T-helper 17 cell (primary cell): Measurements from ENCODE around the gene PER2. TPM values are rescaled to one million over a fixed set of nuclear protein-coding genes. Genes with fewer than 3 reads are reported as not detected.

Experiments
- ATAC-seq: fragments of 150-1000 bp; cut with Tn5 transposase; 2 replicates; pipeline ENCODE4 v1.10.0; 2021; ENCODE audit warnings: mild to moderate bottlenecking, moderate library complexity
- DNase-seq, 3 donors: peaks; one replicate each; pipeline versions ENCODE4 v3.0.0 to v3.0.0-alpha.2; 2020 to 2021
- H3K9me3 ChIP-seq: one replicate; pipeline ENCODE4 v1.7.0; 2013; ENCODE audit warnings: low read length, mild to moderate bottlenecking; ENCODE audit not compliant: control insufficient read depth, poor library complexity, severe bottlenecking
- H3K27ac Mint-ChIP-seq: one replicate; pipeline ENCODE4 v1.8.0; 2022; ENCODE audit warnings: mild to moderate bottlenecking, moderate library complexity, mixed read lengths
- H3K27me3 Mint-ChIP-seq: one replicate; pipeline ENCODE4 v1.8.0; 2022; ENCODE audit warnings: mixed read lengths
- H3K36me3 Mint-ChIP-seq: one replicate; pipeline ENCODE4 v1.8.0; 2022; ENCODE audit warnings: low read depth, mixed read lengths
- H3K4me1 Mint-ChIP-seq: one replicate; pipeline ENCODE4 v1.8.0; 2022; ENCODE audit warnings: mild to moderate bottlenecking, mixed read lengths
- H3K4me3 Mint-ChIP-seq: one replicate; pipeline ENCODE4 v1.8.0; 2022; ENCODE audit warnings: mild to moderate bottlenecking, moderate library complexity, mixed read lengths
- total RNA-seq, 4 donors: library from RNA in 2 of 4; stranded (reverse) in 2 of 4; gene quantifications; one replicate each; pipeline ENCODE4 v1.2.3 and lab custom pipeline; 2022 to 2026

The PER2 gene
- total RNA-seq, 2 donors from 2014 or later = 40.7 to 40.8 TPM

DNA sequence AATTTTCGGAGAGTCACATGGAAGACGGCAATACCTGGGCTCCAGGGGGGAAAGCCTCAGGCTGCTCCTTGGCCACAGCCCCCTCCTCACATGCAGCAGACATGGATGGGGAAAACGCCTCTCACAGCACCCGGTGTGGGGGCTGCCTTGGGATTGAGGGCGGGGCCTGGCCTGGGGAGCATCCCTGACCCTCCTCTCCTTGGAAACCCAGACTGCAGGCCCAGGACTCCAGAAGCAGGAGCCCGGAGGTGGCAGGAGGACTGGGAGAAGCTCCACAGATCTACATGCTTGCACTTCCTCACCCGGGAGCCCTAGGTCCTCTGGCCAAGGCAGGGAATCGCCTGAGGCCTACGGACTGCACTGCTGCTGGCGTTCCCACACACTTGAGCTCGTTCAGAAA, 36.4 kb downstream of the PER2 start:
- Mint-ChIP-seq H3K27me3 (no peaks in the 10 kb centered on the region), H3K27ac (no peak overlapping the region), H3K4me1 (no peaks in the 10 kb centered on the region), H3K36me3 (no peaks in the 10 kb centered on the region), H3K4me3 (no peak overlapping the region)
- ATAC-seq (no peak), DNase-seq (no peak)
- no peaks in the 10 kb centered on the region for H3K9me3 ChIP-seq

DNA sequence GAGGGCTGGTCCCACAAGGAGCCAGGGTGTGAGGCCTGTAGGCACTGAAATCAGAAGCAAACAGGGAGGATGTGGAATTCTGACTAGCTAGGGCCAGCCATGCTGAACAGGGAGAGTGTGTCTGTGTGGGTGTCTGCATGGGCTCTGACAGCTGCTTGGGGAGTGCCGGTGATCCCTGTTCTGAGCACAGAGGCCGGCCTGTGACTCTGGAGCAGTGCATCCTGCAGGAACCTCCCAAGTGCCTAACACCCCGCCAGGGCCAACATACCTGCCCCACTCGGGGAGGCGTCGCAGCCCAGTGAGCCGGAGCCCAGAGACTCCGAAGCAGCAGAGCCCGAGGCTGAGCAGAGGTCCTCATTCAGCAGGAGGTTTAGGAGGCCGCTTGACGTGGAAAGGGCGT, 37.1 kb downstream of the PER2 start:
- H3K4me1 Mint-ChIP-seq = no peaks in the 10 kb centered on the region
- no peaks in the 10 kb centered on the region for H3K36me3 Mint-ChIP-seq

DNA sequence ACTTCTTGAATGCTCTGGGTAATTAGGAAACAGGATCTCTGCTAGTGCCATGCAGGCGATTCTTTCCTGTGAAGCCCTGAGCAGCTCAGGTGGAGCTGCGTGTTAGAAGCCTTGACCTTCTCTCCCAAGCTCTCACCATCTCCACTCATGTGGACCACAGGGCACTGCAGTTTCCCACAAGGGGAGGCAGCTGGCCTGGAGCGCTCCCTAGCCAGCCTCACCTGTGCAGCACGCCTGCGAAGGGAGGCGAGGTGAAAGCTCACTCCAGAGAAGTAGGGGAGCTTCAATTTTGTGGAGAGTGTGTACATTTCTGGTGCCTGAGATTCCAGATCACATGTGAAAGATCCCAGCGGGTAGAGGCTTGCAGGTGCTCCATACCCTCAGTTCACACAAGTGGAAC, 37.5 kb downstream of the PER2 start:
- no peaks in the 10 kb centered on the region for H3K4me1 Mint-ChIP-seq
- no peaks in the 10 kb centered on the region for H3K36me3 Mint-ChIP-seq
- no peak overlapping the region for H3K4me3 Mint-ChIP-seq
- no peaks in the 10 kb centered on the region for H3K9me3 ChIP-seq
- H3K27ac Mint-ChIP-seq = no peak overlapping the region
- H3K27me3 Mint-ChIP-seq = no peaks in the 10 kb centered on the region
- ATAC-seq (no peak), DNase-seq (no peak)

More for the DNA sequence above, 37.1 kb downstream of the PER2 start:
- H3K9me3 ChIP-seq = no peaks in the 10 kb centered on the region
- H3K27me3 Mint-ChIP-seq = no peaks in the 10 kb centered on the region
- no peak overlapping the region for H3K4me3 Mint-ChIP-seq
- no peak for DNase-seq
- ATAC-seq = no peak
- no peak overlapping the region for H3K27ac Mint-ChIP-seq

DNA sequence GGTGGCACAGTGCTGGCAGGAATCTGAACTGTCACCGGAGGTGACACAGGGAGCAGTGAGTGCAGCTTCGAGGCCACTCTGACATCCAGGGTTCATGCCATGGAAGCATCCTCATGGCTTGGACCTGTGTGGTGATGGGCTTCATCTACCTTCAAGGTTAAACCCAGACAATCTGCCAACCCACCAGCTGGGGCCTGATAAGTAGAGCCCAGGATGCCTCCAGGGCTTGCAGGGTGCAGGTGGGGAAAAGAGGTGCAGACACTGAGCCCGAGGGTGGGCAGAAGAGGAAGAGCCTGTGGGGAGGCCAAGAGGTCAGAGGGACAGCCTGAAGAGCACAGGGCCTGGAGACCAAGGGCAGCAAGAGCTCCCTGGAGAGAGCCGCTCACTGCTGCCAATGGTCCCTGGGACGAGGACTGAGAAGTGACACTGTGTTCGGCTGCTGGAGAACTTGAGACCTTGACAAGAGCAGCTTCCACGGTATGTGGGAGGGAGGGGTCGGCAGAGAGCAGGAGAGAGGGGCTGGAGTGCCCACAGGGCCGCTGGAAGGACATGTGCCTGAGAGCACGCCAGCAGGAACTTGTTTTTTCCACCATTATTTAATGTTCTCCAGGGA, 40.5 kb downstream of the PER2 start:
- H3K9me3 ChIP-seq = no peaks in the 10 kb centered on the region
- DNase-seq = no peak
- Mint-ChIP-seq H3K27ac (peak overlapping the region; percentile 9), H3K36me3 (no peaks in the 10 kb centered on the region), H3K4me3 (no peak overlapping the region), H3K27me3 (no peaks in the 10 kb centered on the region), H3K4me1 (no peaks in the 10 kb centered on the region)
- no peak for ATAC-seq

DNA sequence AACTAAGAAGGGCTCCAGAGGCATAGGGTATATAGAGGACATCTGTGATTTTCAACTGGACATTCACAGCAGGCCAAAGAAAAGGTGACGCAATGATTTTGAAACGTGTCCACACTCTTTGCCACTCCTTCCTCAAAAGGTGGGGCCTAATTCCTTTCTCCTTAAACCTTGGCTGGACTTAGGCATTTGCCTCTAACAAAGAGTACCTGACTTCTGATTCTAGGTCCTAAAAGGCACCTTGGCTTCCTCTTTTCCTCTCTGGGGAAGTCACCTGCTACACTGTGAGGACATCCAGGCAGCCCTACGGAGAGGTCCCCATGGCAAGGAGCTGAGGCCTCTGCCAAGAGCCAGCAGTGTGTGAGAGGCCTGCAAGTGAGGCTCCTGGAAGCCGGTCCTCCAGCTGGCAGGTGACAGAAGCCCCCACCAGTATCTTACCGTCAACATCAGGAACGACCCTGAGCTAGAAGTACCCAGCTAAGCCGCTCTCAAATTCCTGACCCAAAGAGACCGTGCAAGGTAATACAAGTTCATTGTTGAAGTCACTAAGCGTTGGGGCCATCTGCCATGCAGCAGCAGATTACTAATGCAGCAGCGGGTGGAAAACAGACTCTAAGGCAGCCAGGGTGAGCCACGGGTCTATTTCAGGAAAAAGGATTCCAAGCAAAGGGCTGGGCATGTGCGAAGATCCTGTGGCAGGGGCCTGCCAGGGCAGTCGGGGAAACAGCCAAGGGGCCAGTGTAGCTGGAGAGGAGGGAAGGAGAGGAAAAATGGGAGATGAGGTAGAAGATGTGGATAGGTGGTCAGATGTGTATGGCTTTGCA, 41.2 kb downstream of the PER2 start:
- H3K36me3 Mint-ChIP-seq = no peaks in the 10 kb centered on the region
- peaks cover 2% of the 10 kb centered on the region for H3K4me1 Mint-ChIP-seq
- H3K27ac Mint-ChIP-seq = peak overlapping the region; percentile 9
- H3K4me3 Mint-ChIP-seq = no peak overlapping the region
- ATAC-seq (no peak), DNase-seq (no peak)
- H3K9me3 ChIP-seq = no peaks in the 10 kb centered on the region
- H3K27me3 Mint-ChIP-seq = no peaks in the 10 kb centered on the region

DNA sequence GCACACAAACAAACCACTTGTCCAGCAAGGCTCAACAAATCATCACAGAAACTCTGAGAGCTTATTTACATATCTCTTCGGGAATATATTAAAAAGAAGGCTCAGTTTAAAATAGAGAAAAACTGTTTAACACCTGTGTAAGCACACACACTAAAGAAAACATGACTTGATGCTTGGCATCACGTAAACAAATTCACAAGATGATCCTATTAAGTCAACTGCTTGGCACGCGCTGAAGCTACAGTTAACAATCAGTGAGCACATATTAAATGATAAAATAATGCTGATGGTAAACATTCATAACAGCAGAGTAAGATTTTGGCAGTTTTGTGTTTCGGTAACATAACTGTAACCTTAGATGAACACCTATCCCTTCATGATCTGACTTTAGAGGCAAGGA, 44.3 kb downstream of the PER2 start:
- H3K36me3 Mint-ChIP-seq = peaks cover 2% of the 10 kb centered on the region
- H3K27ac Mint-ChIP-seq = no peak overlapping the region
- ATAC-seq = no peak
- H3K9me3 ChIP-seq = no peaks in the 10 kb centered on the region
- no peak for DNase-seq
- no peaks in the 10 kb centered on the region for H3K27me3 Mint-ChIP-seq
- no peak overlapping the region for H3K4me3 Mint-ChIP-seq
- peaks cover 13% of the 10 kb centered on the region for H3K4me1 Mint-ChIP-seq

DNA sequence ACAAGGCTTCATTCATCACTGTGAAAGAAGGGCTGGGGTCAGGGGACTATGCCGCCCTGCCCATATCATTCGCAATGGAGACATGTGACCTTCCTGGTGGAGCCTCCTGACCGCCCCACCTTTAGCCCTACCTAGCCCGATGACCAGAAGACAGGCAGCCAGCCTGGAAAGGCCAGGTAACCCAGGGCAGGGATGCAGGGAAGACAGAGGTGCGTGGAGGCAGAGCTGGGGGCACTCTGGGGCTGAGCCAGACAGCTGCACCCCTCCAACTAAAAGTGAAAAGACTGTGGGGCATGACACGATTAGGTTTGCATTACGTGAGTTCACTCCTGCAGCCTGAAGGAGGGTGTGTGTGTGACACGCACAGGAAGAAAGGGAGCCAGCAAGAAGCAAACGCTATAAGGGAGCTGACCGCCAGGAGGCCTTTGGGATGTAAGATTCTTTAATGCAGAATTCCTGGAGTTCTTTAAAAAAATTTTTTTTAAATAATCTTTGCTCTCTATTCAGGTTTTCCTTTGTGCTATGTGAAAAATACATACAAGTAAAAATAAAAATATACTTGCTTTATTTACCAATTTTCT, 44.8 kb downstream of the PER2 start:
- DNase-seq = no peak
- no peaks in the 10 kb centered on the region for H3K9me3 ChIP-seq
- H3K36me3 Mint-ChIP-seq = peaks cover 2% of the 10 kb centered on the region
- ATAC-seq = no peak
- H3K27ac Mint-ChIP-seq = peak overlapping the region; percentile 47
- no peaks in the 10 kb centered on the region for H3K27me3 Mint-ChIP-seq
- H3K4me3 Mint-ChIP-seq = no peak overlapping the region
- H3K4me1 Mint-ChIP-seq = peaks cover 13% of the 10 kb centered on the region

DNA sequence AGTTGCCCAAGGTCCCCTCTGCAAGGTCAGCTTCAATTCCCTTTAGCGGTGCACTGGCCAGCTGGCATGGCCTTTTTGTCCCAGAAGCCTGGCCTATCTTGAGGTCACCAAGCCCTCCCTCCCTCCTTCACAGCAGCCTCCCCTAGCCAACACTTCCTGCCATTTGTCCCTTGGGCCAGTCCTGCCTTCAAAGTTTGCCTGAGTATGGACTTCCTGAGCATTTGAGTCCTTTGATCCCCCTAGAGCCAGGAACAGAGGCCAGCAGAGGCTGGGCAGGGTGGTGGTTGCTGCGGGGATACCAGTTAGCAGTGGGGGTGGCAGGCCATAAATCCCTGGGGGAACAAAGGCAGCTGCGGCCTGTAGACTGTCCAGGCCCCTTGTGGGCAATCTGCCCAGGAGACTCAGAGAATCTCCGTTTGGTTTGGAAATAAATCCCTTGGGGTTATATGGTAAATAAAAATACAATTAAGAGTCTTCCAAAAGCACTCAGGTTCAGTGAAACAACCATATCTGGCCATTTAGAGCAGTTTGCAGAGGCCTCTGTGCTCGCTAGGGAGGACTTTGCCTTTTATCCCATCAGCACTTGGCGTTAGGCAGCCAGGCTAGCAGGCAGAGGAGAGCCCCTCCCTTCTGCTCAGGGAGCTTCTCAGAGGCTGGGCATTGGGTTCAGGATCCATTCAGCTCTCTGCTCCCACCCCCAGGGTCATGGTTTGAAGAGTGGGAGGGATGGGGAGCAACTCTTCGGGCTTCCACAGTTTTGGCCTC, 45.5 kb downstream of the PER2 start:
- no peaks in the 10 kb centered on the region for H3K9me3 ChIP-seq
- H3K4me3 Mint-ChIP-seq = no peak overlapping the region
- ATAC-seq (no peak), DNase-seq (no peak)
- H3K27ac Mint-ChIP-seq = peak overlapping the region; percentile 47
- peaks cover 13% of the 10 kb centered on the region for H3K4me1 Mint-ChIP-seq
- no peaks in the 10 kb centered on the region for H3K27me3 Mint-ChIP-seq
- H3K36me3 Mint-ChIP-seq = peaks cover 2% of the 10 kb centered on the region

DNA sequence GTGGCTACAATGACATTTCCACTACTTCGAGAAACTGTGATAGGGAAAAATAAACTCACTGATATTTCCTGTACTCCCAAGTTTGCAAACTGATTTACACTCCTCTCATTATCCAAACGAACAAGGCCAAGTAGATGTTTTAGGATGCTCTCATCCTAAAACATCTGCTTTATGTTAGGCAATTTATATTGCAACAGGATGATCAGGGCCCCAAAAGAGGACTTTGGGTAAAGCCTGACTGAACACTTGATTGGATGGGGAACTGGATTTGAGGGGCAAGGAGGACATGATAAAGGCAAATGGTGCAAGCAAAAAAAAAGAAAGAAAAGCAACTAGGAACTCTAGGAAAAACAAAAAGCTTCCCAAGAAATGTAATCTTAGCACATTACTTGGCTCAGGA, 46.4 kb downstream of the PER2 start:
- Mint-ChIP-seq H3K27ac (peak overlapping the region; percentile 47), H3K4me3 (peak overlapping the region; percentile 57), H3K4me1 (peaks cover 15% of the 10 kb centered on the region), H3K36me3 (peaks cover 2% of the 10 kb centered on the region), H3K27me3 (no peaks in the 10 kb centered on the region)
- H3K9me3 ChIP-seq = no peaks in the 10 kb centered on the region
- ATAC-seq (no peak), DNase-seq (no peak)

DNA sequence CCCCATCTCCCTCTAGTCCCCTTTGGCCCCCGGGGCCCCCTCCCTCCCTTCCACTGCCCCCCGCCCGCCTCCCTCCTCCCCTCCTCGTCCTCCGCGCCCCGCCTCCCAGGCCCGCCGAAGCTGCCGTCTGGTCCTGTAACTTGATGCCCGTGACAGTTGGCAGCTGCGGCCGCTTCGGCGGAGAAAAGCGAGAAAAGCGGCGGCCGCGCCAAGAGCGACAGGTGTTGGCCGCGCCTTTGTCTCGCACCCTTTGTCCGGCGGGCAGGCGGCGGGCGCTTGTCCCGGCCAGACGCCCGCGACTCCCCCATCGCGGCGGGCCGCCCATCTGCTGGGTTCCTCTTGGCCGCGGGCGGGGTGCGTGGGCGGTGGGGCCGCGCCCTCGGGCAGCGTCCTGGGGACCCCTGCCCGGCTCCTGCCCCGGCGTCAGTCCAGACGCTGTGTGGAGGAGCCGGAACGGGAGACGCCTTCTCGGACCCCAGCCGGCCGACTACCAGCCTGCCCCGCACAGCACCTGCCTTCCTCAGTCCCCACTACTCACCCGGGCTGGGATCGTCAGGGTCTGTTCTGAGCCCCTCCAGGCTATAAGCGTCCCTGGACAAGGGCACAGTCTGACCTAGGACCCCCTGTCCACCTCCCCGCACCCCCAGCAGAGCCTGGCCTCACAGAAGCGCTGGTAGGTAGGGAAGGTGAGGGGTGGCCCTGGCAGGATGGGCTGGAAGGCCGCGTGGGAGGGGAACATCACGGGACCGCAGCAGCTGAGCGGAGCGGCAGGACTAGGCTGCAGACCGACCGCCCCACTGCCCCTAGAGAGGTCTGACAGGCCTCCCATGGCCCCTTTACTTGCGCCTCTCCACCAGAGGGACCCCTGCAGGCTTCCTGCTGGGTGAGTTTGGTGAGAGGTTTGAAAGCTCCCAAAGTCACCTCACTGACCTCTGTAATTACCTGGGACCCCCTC, 47.4 kb downstream of the PER2 start:
- DNase-seq = peak in 1 of 3 donors; percentile 25
- peaks cover 15% of the 10 kb centered on the region for H3K4me1 Mint-ChIP-seq
- H3K4me3 Mint-ChIP-seq = peak overlapping the region; percentile 93
- H3K27ac Mint-ChIP-seq = no peak overlapping the region
- ATAC-seq = no peak
- peaks cover 4% of the 10 kb centered on the region for H3K27me3 Mint-ChIP-seq
- no peaks in the 10 kb centered on the region for H3K9me3 ChIP-seq
- peaks cover 2% of the 10 kb centered on the region for H3K36me3 Mint-ChIP-seq

DNA sequence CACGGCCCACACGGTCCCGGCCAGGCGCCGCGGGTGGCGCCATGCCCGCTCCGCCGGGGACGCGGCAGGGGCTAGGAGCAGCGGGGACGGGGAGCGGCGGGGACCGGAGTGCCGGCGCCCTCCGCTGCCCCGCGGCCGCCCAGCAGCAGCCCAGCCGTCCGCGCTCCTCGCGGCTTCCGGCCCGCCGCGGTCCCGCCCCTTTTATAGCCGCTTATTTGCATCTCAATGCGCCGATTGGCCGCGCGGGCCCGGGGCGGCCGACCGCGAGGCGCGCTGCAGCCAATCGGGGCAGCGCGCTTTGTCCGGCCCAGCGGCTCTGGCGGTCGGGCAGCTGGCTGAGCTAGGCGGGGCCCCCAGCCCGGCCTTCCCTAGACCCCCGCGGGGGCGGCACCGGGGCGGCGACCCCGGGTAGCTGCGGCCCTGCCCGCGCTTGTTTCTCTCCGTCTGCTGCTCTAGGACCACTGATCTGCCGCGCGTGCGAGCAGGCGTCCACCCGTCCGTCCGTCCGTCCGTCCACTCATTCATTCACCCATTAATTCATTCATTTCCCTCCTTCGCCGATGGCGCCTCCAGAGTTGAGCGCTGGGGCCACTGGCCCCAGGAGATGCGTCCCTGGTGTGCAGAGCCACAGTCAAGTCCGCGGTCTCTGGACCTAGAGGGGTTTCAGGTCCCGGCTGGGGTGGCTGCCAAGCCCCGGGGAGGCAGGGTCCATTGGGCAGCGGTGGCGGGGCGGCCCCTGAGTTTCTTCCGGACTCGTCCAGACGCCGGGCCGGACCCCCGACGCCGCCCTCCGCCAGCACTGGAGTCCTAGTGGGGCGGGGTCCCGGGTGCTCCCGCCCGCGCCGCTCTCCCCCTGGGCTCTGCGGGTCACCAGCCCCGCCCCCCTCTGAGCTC, 48.3 kb downstream of the PER2 start, which contains the start of gene HES6:
Gene HES6, minus strand, starts transcription at position 176 of the 894 bp plus-strand sequence. Its CDS starts 133 bp downstream, at position 43.
- peak within 1 kb of the TSS; percentile 93 for H3K4me3 Mint-ChIP-seq
- peak; percentile 51 to 71 (median 69) for DNase-seq
- peak; percentile 88 for ATAC-seq
- no peaks in the 10 kb centered on the region for H3K9me3 ChIP-seq
- peaks cover 14% of the 10 kb centered on the region for H3K27me3 Mint-ChIP-seq
- peak within 1 kb of the TSS; percentile 32 for H3K27ac Mint-ChIP-seq
- H3K36me3 Mint-ChIP-seq = peaks cover 6% of the 10 kb centered on the region
- peaks cover 21% of the 10 kb centered on the region for H3K4me1 Mint-ChIP-seq
